CD8-positive, alpha-beta memory T cell (primary cell): ENCODE results near the gene AHDC1. TPM values are rescaled to one million over a fixed set of nuclear protein-coding genes. Genes with fewer than 3 reads are reported as not detected.

Source experiments
- CTCF ChIA-PET: fragments of 350-600 bp; sonication (Branson Sonifier 250); formaldehyde crosslinking; loops from one replicate; lab custom pipeline; 2021; ENCODE audit warnings: antibody characterized with exemption; lab: Charles Lee
- POLR2A ChIA-PET: fragments of 350-600 bp; sonication (Branson Sonifier 250); formaldehyde crosslinking; loops from one replicate; lab custom pipeline; 2021; ENCODE audit warnings: antibody characterized with exemption; lab: Charles Lee
- DNase-seq, 5 donors: peaks; one replicate each; pipeline versions ENCODE4 v3.0.0 to v3.0.0-alpha.2; 2020 to 2022; ENCODE audit warnings: mixed read lengths in 1 of 5
- H3K27ac ChIP-seq: one replicate; pipeline ENCODE4 v1.7.0; 2013; ENCODE audit warnings: low read depth, mild to moderate bottlenecking, low read length, moderate library complexity
- H3K27me3 ChIP-seq: 2 replicates; pipeline ENCODE4 v1.7.0; 2013; ENCODE audit warnings: low read length, mild to moderate bottlenecking; ENCODE audit not compliant: insufficient read depth, poor library complexity, severe bottlenecking
- H3K36me3 ChIP-seq: 2 replicates; pipeline ENCODE4 v1.7.0; 2013; ENCODE audit warnings: mild to moderate bottlenecking, low read length, moderate library complexity; ENCODE audit not compliant: insufficient read depth
- H3K4me1 ChIP-seq: 2 replicates; pipeline ENCODE4 v1.7.0; 2013; ENCODE audit warnings: mild to moderate bottlenecking, low read length, moderate library complexity; ENCODE audit not compliant: insufficient read depth
- H3K4me3 ChIP-seq: 2 replicates; pipeline ENCODE4 v1.7.0; 2013; ENCODE audit warnings: mild to moderate bottlenecking, low read length
- H3K9me3 ChIP-seq: 2 replicates; pipeline ENCODE4 v1.7.0; 2013; ENCODE audit warnings: mild to moderate bottlenecking, low read length
- H3K27ac Mint-ChIP-seq, 8 donors: one replicate each; pipeline ENCODE4 v1.8.0; 2020 to 2021; ENCODE audit warnings: mixed read lengths in 8 of 8, mild to moderate bottlenecking in 6 of 8, inconsistent platforms in 3 of 8, moderate library complexity in 3 of 8
- H3K27me3 Mint-ChIP-seq, 2 donors: one replicate each; pipeline ENCODE4 v1.8.0; 2020 to 2021; ENCODE audit warnings: mixed read lengths in 2 of 2, mild to moderate bottlenecking in 1 of 2, moderate library complexity in 1 of 2
- H3K36me3 Mint-ChIP-seq, 3 donors: one replicate each; pipeline ENCODE4 v1.8.0; 2020 to 2021; ENCODE audit warnings: mixed read lengths in 3 of 3, inconsistent platforms in 1 of 3, mild to moderate bottlenecking in 1 of 3
- H3K4me1 Mint-ChIP-seq, 3 donors: one replicate each; pipeline ENCODE4 v1.8.0; 2020 to 2021; ENCODE audit warnings: mixed read lengths in 3 of 3, inconsistent platforms in 1 of 3, mild to moderate bottlenecking in 1 of 3
- H3K4me3 Mint-ChIP-seq, 7 donors: one replicate each; pipeline ENCODE4 v1.8.0; 2020 to 2021; ENCODE audit warnings: mixed read lengths in 7 of 7, mild to moderate bottlenecking in 6 of 7, moderate library complexity in 4 of 7, inconsistent platforms in 2 of 7
- H3K9me3 Mint-ChIP-seq, 5 donors: one replicate each; pipeline ENCODE4 v1.8.0; 2020 to 2022; ENCODE audit warnings: mixed read lengths in 5 of 5, mild to moderate bottlenecking in 3 of 5, moderate library complexity in 2 of 5, inconsistent platforms in 1 of 5
- polyA plus RNA-seq: library from polyadenylated mRNA; unstranded; fragments of 300-500 nt; fragmentation: Illumina TruSeq; gene quantifications from one replicate; pipeline ENCODE4 v1.2.3, GENCODE V29; 2021
- total RNA-seq, 2 experiments: library from RNA; stranded (reverse); gene quantifications; one replicate each; pipeline ENCODE4 v1.2.3, GENCODE V29; 2021

Gene AHDC1
- total and polyA plus RNA-seq, 3 experiments from 2014 or later, result 1.9 to 11.5 (median 11.5) TPM

DNA sequence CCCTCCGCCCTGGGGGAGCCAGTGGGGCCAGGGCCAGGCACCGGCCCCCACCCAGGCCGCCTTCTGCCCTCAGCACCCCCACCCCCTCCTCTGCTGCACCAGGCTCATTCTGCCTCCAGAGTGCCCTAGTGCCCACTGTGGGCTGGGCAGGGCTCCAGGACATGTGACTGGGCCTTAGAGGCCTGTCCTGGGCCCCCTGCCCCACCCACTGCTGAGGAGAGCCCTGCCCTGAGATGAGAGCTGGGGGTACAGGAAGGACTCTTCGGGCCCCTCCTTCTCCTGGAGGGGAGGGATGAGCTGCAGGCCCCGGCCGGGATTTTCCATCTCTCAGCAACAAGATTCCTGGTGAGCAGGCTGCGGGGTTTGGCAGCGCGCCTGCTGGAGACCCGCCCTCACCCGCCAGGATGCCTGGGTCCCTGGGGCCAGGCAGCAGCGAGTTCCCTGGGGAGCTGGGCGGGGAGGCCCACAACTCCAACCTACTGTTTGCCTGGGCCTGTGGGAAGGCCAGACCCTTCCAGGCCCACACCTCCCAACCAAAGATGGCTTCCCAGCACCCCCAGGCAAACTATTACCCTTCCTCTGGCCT is 14.0 kb downstream of the AHDC1 start:
- Mint-ChIP-seq H3K9me3 (no peaks in the 10 kb centered on the region), H3K4me3 (no peak overlapping the region), H3K27me3 (no peaks in the 10 kb centered on the region), H3K4me1 (no peaks in the 10 kb centered on the region), H3K27ac (no peak overlapping the region), H3K36me3 (peaks cover 0 to 1% (median 0%) of the 10 kb centered on the region in 3 donors)
- H3K9me3 ChIP-seq, result no peaks in the 10 kb centered on the region
- H3K4me3 ChIP-seq, result no peak overlapping the region
- ChIA-PET CTCF (interaction anchor here (0.6 kb wide), 1 partner anchor 193 kb away, joined by 3 read pairs; no protein-coding TSS in a partner anchor), POLR2A (no interaction called here)
- no peak for DNase-seq
- no peaks in the 10 kb centered on the region for H3K36me3 ChIP-seq
- no peaks in the 10 kb centered on the region for H3K27me3 ChIP-seq
- peaks cover 4% of the 10 kb centered on the region for H3K4me1 ChIP-seq
- no peak overlapping the region for H3K27ac ChIP-seq

DNA sequence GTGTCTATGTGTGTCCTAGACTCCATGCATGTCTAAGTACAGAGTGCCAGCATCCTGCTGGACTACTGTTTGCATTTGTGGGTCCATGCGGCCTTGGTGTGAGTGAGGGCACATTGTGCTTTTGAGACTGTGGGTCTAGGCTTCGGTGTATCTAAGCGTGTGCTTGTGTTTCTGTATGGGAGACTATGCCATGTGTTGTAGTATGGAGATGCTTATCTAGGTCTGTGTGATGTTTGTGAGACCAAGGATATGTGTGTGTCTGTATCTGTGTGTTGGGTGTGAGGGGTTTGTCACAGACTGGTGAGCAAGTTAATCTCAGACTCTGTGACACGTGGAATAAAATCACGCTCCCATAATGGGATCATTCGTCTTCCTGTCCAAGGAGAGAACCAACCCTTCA is 14.5 kb downstream of the AHDC1 start:
- Histone ChIP-seq H3K36me3 (no peaks in the 10 kb centered on the region), H3K27ac (no peak overlapping the region), H3K4me3 (no peak overlapping the region), H3K27me3 (no peaks in the 10 kb centered on the region), H3K9me3 (no peaks in the 10 kb centered on the region), H3K4me1 (no peaks in the 10 kb centered on the region)
- CTCF ChIA-PET, result no interaction called here
- H3K4me3 Mint-ChIP-seq, result no peak overlapping the region
- POLR2A ChIA-PET, result no interaction called here
- DNase-seq, result no peak
- H3K36me3 Mint-ChIP-seq, result peaks cover 0 to 1% (median 0%) of the 10 kb centered on the region in 3 donors
- H3K4me1 Mint-ChIP-seq, result no peaks in the 10 kb centered on the region
- H3K9me3 Mint-ChIP-seq, result no peaks in the 10 kb centered on the region
- no peaks in the 10 kb centered on the region for H3K27me3 Mint-ChIP-seq
- H3K27ac Mint-ChIP-seq, result no peak overlapping the region

GRCh38 chr1:27588256-27589232 is 15.4 kb downstream of the AHDC1 start:
- Histone ChIP-seq H3K27me3 (no peaks in the 10 kb centered on the region), H3K27ac (no peak overlapping the region), H3K36me3 (no peaks in the 10 kb centered on the region), H3K9me3 (no peaks in the 10 kb centered on the region), H3K4me3 (no peak overlapping the region), H3K4me1 (no peaks in the 10 kb centered on the region)
- no peaks in the 10 kb centered on the region for H3K9me3 Mint-ChIP-seq
- no peaks in the 10 kb centered on the region for H3K27me3 Mint-ChIP-seq
- no peak for DNase-seq
- no peak overlapping the region for H3K27ac Mint-ChIP-seq
- H3K4me1 Mint-ChIP-seq, result no peaks in the 10 kb centered on the region
- ChIA-PET CTCF (no interaction called here), POLR2A (no interaction called here)
- H3K36me3 Mint-ChIP-seq, result peaks cover 0 to 1% (median 0%) of the 10 kb centered on the region in 3 donors
- no peak overlapping the region for H3K4me3 Mint-ChIP-seq

- POLR2A ChIA-PET, result no interaction called here
- CTCF ChIA-PET, result interaction anchor here (1.6 kb wide), 1 partner anchor 18 kb away, joined by 5 read pairs; no protein-coding TSS in a partner anchor
- H3K36me3 Mint-ChIP-seq, result peaks cover 0 to 4% (median 3%) of the 10 kb centered on the region in 3 donors
Observed at GRCh38 chr1:27585684-27586083, 18.3 kb downstream of the AHDC1 start.

DNA sequence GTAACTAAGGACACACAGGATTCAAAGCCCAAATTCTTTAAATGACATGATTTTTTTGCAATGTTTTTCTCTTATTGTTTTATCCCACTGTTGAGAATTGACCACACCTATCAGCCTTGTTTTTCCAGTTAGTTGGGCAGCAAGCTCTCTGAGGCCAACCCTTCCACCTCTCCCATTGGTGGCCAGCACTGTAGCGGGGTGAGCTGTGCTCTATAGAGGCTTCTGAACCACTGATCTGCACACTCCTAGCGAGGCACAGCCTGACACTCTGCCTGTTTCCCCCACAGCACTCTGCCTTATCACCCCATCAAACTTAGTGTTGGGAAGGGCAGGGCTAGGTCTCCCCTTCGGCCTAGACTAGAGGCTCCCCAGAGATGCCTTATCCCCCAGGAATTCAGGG is 19.5 kb downstream of the AHDC1 start:
- H3K4me3 Mint-ChIP-seq, result peak overlapping the region in 1 of 7 donors; percentile 69
- ChIA-PET POLR2A (no interaction called here), CTCF (interaction anchor here (0.7 to 1.6 kb wide), 2 partner anchors 17 to 527 kb away, joined by 4 to 5 read pairs; no protein-coding TSS in a partner anchor)
- no peak overlapping the region for H3K4me3 ChIP-seq
- no peaks in the 10 kb centered on the region for H3K27me3 Mint-ChIP-seq
- no peak overlapping the region for H3K27ac ChIP-seq
- peaks cover 0 to 3% (median 3%) of the 10 kb centered on the region in 3 donors for H3K36me3 Mint-ChIP-seq
- DNase-seq, result no peak
- H3K27me3 ChIP-seq, result no peaks in the 10 kb centered on the region
- no peaks in the 10 kb centered on the region for H3K9me3 ChIP-seq
- H3K27ac Mint-ChIP-seq, result peak overlapping the region in 1 of 8 donors; percentile 9
- peaks cover 0 to 7% (median 3%) of the 10 kb centered on the region in 3 donors for H3K4me1 Mint-ChIP-seq
- no peaks in the 10 kb centered on the region for H3K4me1 ChIP-seq
- no peaks in the 10 kb centered on the region for H3K9me3 Mint-ChIP-seq
- H3K36me3 ChIP-seq, result no peaks in the 10 kb centered on the region

More at GRCh38 chr1:27585684-27586083, 18.3 kb downstream of the AHDC1 start:
- Histone ChIP-seq H3K27me3 (no peaks in the 10 kb centered on the region), H3K9me3 (no peaks in the 10 kb centered on the region), H3K27ac (no peak overlapping the region), H3K4me3 (no peak overlapping the region), H3K4me1 (no peaks in the 10 kb centered on the region), H3K36me3 (no peaks in the 10 kb centered on the region)
- Mint-ChIP-seq H3K4me1 (peaks cover 0 to 7% (median 2%) of the 10 kb centered on the region in 3 donors), H3K9me3 (no peaks in the 10 kb centered on the region), H3K4me3 (peak overlapping the region in 1 of 7 donors; percentile 67), H3K27me3 (no peaks in the 10 kb centered on the region), H3K27ac (no peak overlapping the region)
- DNase-seq, result no peak

DNA sequence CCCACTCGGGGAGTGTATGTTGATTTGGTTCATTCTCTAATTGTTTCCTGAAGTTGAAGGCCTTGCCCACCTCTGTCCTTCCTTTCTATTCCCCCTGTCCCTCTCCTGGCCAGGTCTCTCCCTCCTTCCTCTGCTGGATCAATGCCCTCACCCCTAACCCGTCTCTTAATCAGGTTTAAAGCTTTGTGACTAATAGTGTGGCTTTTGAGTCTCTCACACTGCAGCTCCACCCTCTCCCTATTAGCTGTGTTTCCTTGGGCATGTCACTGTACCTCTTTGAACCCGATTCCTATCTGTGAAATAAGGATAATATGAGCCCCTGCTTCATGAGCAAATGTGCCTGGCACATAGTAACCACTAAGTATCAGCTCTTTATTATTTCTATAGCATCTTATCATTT is 20.5 kb downstream of the AHDC1 start:
- Mint-ChIP-seq H3K27ac (peak overlapping the region in 3 of 8 donors; percentile 34 to 77 (median 45)), H3K4me1 (peaks cover 0 to 8% (median 7%) of the 10 kb centered on the region in 3 donors), H3K27me3 (no peaks in the 10 kb centered on the region), H3K36me3 (peaks cover 0 to 3% (median 3%) of the 10 kb centered on the region in 3 donors), H3K4me3 (no peak overlapping the region), H3K9me3 (no peaks in the 10 kb centered on the region)
- Histone ChIP-seq H3K4me1 (no peaks in the 10 kb centered on the region), H3K4me3 (no peak overlapping the region), H3K27ac (no peak overlapping the region), H3K36me3 (no peaks in the 10 kb centered on the region), H3K27me3 (no peaks in the 10 kb centered on the region), H3K9me3 (no peaks in the 10 kb centered on the region)
- POLR2A ChIA-PET, result no interaction called here
- CTCF ChIA-PET, result interaction anchor here (0.5 to 1.6 kb wide), 4 partner anchors 8 to 143 kb away, joined by 3 to 5 read pairs (median 4); no protein-coding TSS in a partner anchor
- no peak for DNase-seq

DNA sequence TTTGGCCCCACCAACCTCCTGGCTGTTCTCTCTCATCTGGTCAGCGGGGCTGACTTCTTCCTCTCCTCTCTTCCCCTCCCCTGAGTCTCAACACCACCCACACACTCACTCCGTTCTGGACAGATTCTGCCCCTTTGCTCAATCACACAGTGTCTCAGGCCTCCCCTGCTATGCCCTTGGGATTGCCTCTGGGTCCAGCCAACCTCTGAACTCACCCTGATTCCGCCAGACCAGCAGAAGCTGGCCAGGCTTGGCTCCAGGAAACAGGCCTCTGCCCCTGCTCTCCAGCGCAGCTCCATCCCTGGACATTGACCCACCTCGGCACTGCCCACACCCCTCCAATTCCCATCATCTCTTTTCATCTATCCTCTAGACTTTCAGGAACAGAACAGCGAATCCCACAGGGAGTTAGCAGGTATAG is 22.1 kb downstream of the AHDC1 start:
- Histone ChIP-seq H3K27ac (no peak overlapping the region), H3K36me3 (no peaks in the 10 kb centered on the region)
- POLR2A ChIA-PET, result no interaction called here

More for the DNA sequence above, 22.1 kb downstream of the AHDC1 start:
- no peaks in the 10 kb centered on the region for H3K27me3 Mint-ChIP-seq
- CTCF ChIA-PET, result interaction anchor here (2.1 kb wide), 1 partner anchor 13 kb away, joined by 12 read pairs; no protein-coding TSS in a partner anchor
- no peaks in the 10 kb centered on the region for H3K4me1 ChIP-seq
- no peak for DNase-seq
- H3K4me3 ChIP-seq, result no peak overlapping the region
- no peaks in the 10 kb centered on the region for H3K27me3 ChIP-seq
- peak overlapping the region in 2 of 8 donors; percentile 19 to 31 for H3K27ac Mint-ChIP-seq
- no peaks in the 10 kb centered on the region for H3K9me3 Mint-ChIP-seq
- peaks cover 0 to 3% (median 3%) of the 10 kb centered on the region in 3 donors for H3K36me3 Mint-ChIP-seq
- H3K9me3 ChIP-seq, result no peaks in the 10 kb centered on the region
- H3K4me1 Mint-ChIP-seq, result peaks cover 3 to 8% (median 7%) of the 10 kb centered on the region in 3 donors
- H3K4me3 Mint-ChIP-seq, result no peak overlapping the region
